Left lung (tissue), 10 donors: ENCODE measurements around the gene UGT1A4. TPM values are rescaled to one million over a fixed set of nuclear protein-coding genes. Genes with fewer than 3 reads are reported as not detected.
A peak's percentile ranks its signal among the peaks of the same experiment; 100 is the strongest.

Source experiments
- ATAC-seq: fragments of 200-7000 bp; cut with Tn5 transposase; one replicate; pipeline ENCODE4 v1.9.1; 2020; ENCODE audit warnings: moderate library complexity
- DNase-seq, 4 donors: peaks; one replicate each; pipeline ENCODE4 v3.0.0-alpha.2; 2013 to 2020
- H3K27ac ChIP-seq, 2 donors: fragments of 200-600 bp; sonication (generic) in 1 of 2; one replicate each; pipeline versions ENCODE4 v1.5.0 to v1.8.0; 2020 to 2021
- H3K27me3 ChIP-seq, 2 donors: fragments of 200-600 bp; sonication (generic) in 1 of 2; one replicate each; pipeline versions ENCODE4 v1.5.0 to v1.8.0; 2020 to 2021
- H3K36me3 ChIP-seq, 2 donors: fragments of 200-600 bp; sonication (generic) in 1 of 2; one replicate each; pipeline versions ENCODE4 v1.5.0 to v1.8.0; 2020 to 2021
- H3K4me1 ChIP-seq, 2 donors: fragments of 200-600 bp; one replicate each; pipeline ENCODE4 v1.8.0; 2021
- H3K4me3 ChIP-seq, 2 donors: fragments of 200-600 bp; sonication (generic) in 1 of 2; one replicate each; pipeline versions ENCODE4 v1.5.0 to v1.8.0; 2020 to 2021; ENCODE audit warnings: mild to moderate bottlenecking in 1 of 2
- H3K9me3 ChIP-seq, 2 donors: fragments of 200-600 bp; sonication (generic) in 1 of 2; one replicate each; pipeline versions ENCODE4 v1.5.0 to v1.8.0; 2020 to 2021
- intact Hi-C, 2 donors: fragments of 100-400 bp; cut with DNase I; formaldehyde crosslinking; loops; one replicate each; pipeline versions ENCODE4 v1.11.2 to v1.14.2; 2022
- polyA plus RNA-seq, 6 donors: library from polyadenylated mRNA; unstranded; fragments of 120-200 nt; gene quantifications; one replicate each; pipeline ENCODE4 v1.2.1, GENCODE V29; 2013; ENCODE audit not compliant: insufficient read length in 6 of 6
- total RNA-seq, 2 donors: library from RNA; stranded (reverse); fragmentation: NEBNext Ultra II Directional; extraction: Animal tissue kit (Norgen Biotek cat#: 25700); gene quantifications; one replicate each; pipeline ENCODE4 v1.2.1, GENCODE V29; 2021
- TF ChIP-seq, protein P1 (sequence below), 2 donors: fragments of 200-600 bp; sonication (generic) in 1 of 2; IDR thresholded peaks; one replicate each; pipeline versions ENCODE4 v1.5.0 to v1.8.0; 2021; ENCODE audit warnings: antibody characterized with exemption in 2 of 2
- donor health status: DM: no; HTN: yes; CAD: no.
- donor health status: DM: no; HTN: no; CAD: no.

UGT1A4 gene
- total and polyA plus RNA-seq, 8 donors = not detected

DNA sequence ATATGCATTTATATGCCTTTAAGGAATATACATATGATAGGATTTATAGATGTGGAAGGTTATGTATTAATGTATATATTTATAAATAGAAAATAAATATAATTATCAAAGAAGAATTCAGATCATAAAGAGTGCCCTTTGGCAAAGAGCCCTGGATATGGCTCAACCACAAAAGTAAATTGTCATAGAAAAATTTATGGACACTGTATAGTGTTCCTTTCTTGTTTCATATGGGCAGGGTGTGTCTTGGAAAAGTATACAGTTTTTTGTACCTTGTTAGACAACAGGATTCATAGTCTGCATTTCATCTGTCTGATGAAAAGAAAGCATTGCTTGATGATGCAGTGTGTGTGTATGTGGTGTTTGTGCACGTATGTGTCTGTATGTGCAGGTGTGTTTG, 33.9 kb upstream of the UGT1A4 start:
- intact Hi-C loops = no loop called here
- TF ChIP-seq, protein P1, sequence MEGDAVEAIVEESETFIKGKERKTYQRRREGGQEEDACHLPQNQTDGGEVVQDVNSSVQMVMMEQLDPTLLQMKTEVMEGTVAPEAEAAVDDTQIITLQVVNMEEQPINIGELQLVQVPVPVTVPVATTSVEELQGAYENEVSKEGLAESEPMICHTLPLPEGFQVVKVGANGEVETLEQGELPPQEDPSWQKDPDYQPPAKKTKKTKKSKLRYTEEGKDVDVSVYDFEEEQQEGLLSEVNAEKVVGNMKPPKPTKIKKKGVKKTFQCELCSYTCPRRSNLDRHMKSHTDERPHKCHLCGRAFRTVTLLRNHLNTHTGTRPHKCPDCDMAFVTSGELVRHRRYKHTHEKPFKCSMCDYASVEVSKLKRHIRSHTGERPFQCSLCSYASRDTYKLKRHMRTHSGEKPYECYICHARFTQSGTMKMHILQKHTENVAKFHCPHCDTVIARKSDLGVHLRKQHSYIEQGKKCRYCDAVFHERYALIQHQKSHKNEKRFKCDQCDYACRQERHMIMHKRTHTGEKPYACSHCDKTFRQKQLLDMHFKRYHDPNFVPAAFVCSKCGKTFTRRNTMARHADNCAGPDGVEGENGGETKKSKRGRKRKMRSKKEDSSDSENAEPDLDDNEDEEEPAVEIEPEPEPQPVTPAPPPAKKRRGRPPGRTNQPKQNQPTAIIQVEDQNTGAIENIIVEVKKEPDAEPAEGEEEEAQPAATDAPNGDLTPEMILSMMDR (IDR thresholded peaks at IDR 0.05) = no peak
- no peak overlapping the region for H3K27ac ChIP-seq

DNA sequence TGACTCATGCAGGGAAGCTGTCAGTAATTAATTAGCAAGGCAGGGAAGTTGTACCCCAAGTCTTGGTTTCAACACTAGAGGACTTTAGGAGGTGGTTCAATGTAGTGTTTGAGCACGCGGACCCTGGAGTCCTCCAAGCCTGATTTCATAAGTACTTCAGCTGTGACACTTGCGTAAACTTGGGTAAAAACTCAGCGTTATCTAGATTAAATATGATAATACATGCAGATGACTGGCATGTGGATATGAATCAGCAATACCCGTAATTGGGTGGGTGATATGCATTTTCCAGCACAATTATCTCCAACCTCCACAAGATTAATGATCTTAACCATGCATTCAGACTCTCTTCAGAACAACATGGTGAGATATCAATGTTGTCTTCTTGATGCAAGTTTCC, 31.6 kb upstream of the UGT1A4 start:
- Histone ChIP-seq H3K4me1 (no peaks in the 10 kb centered on the region), H3K27me3 (no peaks in the 10 kb centered on the region), H3K36me3 (no peaks in the 10 kb centered on the region), H3K9me3 (no peaks in the 10 kb centered on the region), H3K4me3 (no peak overlapping the region), H3K27ac (no peak overlapping the region)
- TF ChIP-seq, protein P1 (IDR thresholded peaks at IDR 0.05) = no peak
- ATAC-seq (no peak), DNase-seq (no peak)
- intact Hi-C loops = no loop called here

More for the DNA sequence above, 33.9 kb upstream of the UGT1A4 start:
- DNase-seq (no peak), ATAC-seq (no peak)
- no peaks in the 10 kb centered on the region for H3K36me3 ChIP-seq
- H3K27me3 ChIP-seq = no peaks in the 10 kb centered on the region
- no peaks in the 10 kb centered on the region for H3K9me3 ChIP-seq
- no peaks in the 10 kb centered on the region for H3K4me1 ChIP-seq
- no peak overlapping the region for H3K4me3 ChIP-seq

DNA sequence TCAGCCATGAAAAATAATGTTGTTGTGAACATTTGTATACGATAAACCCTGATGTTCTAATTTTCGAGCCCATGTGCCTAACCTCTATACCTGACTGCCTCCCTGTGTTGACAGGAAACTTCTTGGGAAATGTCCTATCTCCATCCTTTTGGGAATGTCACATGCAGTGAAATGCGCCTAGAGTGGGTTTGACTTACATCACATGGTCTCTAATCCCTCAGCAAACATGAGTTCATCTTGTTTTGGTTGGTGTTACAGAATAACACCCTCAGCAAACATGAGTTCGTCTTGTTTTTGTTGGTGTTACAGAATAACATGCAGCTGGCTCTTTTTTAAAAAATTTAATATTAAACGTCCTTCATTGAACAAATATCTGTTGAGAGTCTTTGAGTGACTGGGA, 30.2 kb upstream of the UGT1A4 start:
- Histone ChIP-seq H3K27me3 (no peaks in the 10 kb centered on the region), H3K27ac (no peak overlapping the region), H3K4me1 (no peaks in the 10 kb centered on the region), H3K4me3 (no peak overlapping the region), H3K9me3 (no peaks in the 10 kb centered on the region), H3K36me3 (no peaks in the 10 kb centered on the region)
- TF ChIP-seq, protein P1 (IDR thresholded peaks at IDR 0.05) = no peak
- DNase-seq = no peak
- intact Hi-C loops = no loop called here
- no peak for ATAC-seq

DNA sequence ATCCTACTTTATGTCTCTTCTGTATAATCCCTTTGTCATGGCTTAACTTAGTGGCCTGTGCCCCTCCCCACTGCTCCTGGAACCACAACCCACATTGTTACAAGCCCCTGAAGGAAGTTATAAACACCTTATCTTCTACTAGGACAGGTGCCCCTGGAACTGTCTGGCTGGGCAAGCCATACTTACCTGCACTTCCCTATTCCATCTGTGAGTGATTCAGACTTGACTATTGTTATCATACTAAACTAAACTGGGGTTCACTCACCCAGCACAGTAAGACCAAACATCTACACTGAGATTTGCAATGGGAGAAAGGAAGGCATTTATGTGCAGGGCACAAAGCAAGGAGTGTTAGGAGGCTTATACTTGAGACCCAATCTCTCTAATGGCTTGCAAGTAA, 29.5 kb upstream of the UGT1A4 start:
- Histone ChIP-seq H3K4me1 (no peaks in the 10 kb centered on the region), H3K36me3 (no peaks in the 10 kb centered on the region), H3K4me3 (no peak overlapping the region), H3K27me3 (no peaks in the 10 kb centered on the region), H3K9me3 (no peaks in the 10 kb centered on the region), H3K27ac (no peak overlapping the region)
- intact Hi-C loops = no loop called here
- DNase-seq (no peak), ATAC-seq (no peak)
- TF ChIP-seq, protein P1 (IDR thresholded peaks at IDR 0.05) = no peak

DNA sequence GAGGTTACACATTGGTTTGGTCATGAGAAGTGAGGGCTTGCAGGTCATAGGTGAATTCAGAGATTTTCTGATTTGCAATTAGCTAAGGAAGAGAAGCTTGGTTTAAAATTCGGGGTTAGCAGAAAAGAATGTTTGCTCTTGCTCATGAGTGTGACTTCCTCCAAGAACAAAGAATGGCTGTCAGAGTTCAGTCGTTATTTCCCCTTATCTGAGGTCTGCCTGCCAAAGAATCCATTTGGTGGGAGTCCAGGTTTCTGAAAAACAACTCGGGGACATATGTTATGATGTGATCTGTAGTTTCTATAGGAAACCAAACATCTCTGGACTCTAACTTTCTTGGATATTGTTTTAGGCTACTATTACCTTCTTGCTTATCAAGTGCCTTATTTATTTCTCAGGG, 29.0 kb upstream of the UGT1A4 start:
- ATAC-seq (no peak), DNase-seq (peak in 1 of 4 donors; percentile 39)
- intact Hi-C loops = no loop called here
- no peaks in the 10 kb centered on the region for H3K36me3 ChIP-seq
- H3K4me3 ChIP-seq = no peak overlapping the region
- H3K9me3 ChIP-seq = no peaks in the 10 kb centered on the region
- H3K27ac ChIP-seq = no peak overlapping the region
- no peaks in the 10 kb centered on the region for H3K4me1 ChIP-seq
- TF ChIP-seq, protein P1 (IDR thresholded peaks at IDR 0.05) = no peak
- no peaks in the 10 kb centered on the region for H3K27me3 ChIP-seq
